ENCODE results near the gene TAF1D. TPM values are rescaled to one million over a fixed set of nuclear protein-coding genes. Genes with fewer than 3 reads are reported as not detected.

TAF1D gene
- total RNA-seq, 1 experiment from 2014 or later, result 158 TPM

DNA sequence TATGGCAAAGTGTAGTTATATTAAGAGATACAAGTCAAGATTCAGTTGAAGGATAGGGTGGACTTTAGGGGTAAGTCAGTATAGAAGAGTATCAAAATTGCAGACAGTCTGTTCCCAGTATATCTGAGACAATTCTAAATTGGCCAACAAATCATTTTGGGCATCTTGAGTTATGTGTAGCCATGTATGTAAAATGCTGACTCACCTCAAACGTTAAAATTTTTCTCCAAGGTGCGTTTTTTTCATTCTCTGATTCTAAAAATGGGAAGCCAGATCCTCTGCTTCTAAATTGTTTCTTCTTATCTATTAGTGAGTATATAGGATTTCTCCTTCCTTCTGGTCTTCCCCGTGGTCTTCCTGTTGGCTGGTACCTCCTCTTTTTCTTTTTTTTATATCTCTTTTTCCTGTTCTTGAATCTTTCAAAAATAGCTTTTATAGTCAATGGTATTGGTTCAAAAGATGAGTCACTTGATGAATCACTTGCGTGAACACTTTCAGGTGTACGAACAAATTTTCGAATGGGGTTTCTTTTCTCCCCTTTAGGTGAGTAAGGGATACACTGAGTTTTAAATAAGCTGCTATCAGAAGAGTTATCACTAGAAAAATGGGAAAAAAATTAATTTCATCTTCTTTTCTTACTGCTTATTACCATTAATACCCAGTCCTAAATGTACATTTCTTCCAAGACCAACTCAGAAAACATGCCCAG, 3.2 kb downstream of the TAF1D start:
- Histone ChIP-seq H3F3A (ENCODE audit: insufficient read depth, low read depth) (peaks cover 94% of the 10 kb centered on the region), H3K79me2 (ENCODE audit: low read depth) (peaks cover 93% of the 10 kb centered on the region), H3K4me1 (replicated peaks; ENCODE audit: insufficient read depth) (peaks cover 45% of the 10 kb centered on the region), H2AFZ (no peak overlapping the region), H4K20me1 (ENCODE audit: insufficient read depth) (peaks cover 69% of the 10 kb centered on the region), H3K9me2 (ENCODE audit: insufficient read depth) (no peaks in the 10 kb centered on the region), H3K9me3 (ENCODE audit: insufficient read depth, low read depth) (no peaks in the 10 kb centered on the region), H3K27me3 (ENCODE audit: insufficient read depth, low read depth) (no peaks in the 10 kb centered on the region), H3K36me3 (ENCODE audit: low read depth) (peaks cover 76% of the 10 kb centered on the region), H3K27ac (peak overlapping the region; percentile 99), H3K4me3 (peak overlapping the region; percentile 81), H3K4me2 (peak overlapping the region; percentile 98)
- intact Hi-C loops (cut with micrococcal nuclease; ENCODE audit: unreplicated experiment), result no loop called here
- ChIA-PET POLR2A (ENCODE audit: unreplicated experiment) (interaction anchor here (0.6 to 0.7 kb wide), 2 partner anchors 44 to 57 kb away, joined by 4 to 8 read pairs; no protein-coding TSS in a partner anchor), CTCF (interaction anchor here (0.6 kb wide), 1 partner anchor 1004 kb away, joined by 3 read pairs; no protein-coding TSS in a partner anchor)
- no TSS peak for BruUV-seq (replicated peaks)
- TF ChIP-seq, protein P1, sequence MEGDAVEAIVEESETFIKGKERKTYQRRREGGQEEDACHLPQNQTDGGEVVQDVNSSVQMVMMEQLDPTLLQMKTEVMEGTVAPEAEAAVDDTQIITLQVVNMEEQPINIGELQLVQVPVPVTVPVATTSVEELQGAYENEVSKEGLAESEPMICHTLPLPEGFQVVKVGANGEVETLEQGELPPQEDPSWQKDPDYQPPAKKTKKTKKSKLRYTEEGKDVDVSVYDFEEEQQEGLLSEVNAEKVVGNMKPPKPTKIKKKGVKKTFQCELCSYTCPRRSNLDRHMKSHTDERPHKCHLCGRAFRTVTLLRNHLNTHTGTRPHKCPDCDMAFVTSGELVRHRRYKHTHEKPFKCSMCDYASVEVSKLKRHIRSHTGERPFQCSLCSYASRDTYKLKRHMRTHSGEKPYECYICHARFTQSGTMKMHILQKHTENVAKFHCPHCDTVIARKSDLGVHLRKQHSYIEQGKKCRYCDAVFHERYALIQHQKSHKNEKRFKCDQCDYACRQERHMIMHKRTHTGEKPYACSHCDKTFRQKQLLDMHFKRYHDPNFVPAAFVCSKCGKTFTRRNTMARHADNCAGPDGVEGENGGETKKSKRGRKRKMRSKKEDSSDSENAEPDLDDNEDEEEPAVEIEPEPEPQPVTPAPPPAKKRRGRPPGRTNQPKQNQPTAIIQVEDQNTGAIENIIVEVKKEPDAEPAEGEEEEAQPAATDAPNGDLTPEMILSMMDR (conservative IDR thresholded peaks at IDR 0.05), result no peak
- TF ChIP-seq EZH2 (IDR thresholded peaks at IDR 0.05; ENCODE audit: low read depth), result no peak
- peak in 1 of 2 experiments; percentile 80 for DNase-seq

DNA sequence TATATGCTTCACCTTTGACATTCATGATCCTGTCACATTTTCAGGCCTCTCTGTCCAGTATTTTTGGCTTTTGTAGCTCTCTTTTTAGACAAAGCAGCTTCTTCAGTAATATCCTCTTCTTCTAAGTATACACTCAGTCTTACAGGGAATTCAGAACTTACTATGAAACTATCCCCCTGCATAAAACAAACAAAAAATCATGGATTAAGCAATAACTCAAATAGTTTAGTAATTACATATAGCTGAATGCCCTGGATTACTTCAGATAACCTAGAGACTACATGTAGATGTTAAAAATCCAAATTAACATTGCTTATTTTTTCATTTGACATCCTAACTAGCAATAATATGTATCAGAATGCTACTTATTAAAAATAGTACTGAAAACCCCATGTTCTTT, 5.2 kb downstream of the TAF1D start:
- Histone ChIP-seq H3K9me3 (ENCODE audit: insufficient read depth, low read depth) (no peaks in the 10 kb centered on the region), H3K79me2 (ENCODE audit: low read depth) (peaks cover 92% of the 10 kb centered on the region), H3K4me1 (replicated peaks; ENCODE audit: insufficient read depth) (peaks cover 39% of the 10 kb centered on the region), H3K4me2 (peak overlapping the region; percentile 98), H3K27ac (peak overlapping the region; percentile 99), H3F3A (ENCODE audit: insufficient read depth, low read depth) (peaks cover 100% of the 10 kb centered on the region), H3K4me3 (peak overlapping the region; percentile 81; the same call in 1 of the 2 replicates), H3K36me3 (ENCODE audit: low read depth) (peaks cover 96% of the 10 kb centered on the region), H3K9me2 (ENCODE audit: insufficient read depth) (no peaks in the 10 kb centered on the region), H4K20me1 (ENCODE audit: insufficient read depth) (peaks cover 89% of the 10 kb centered on the region), H3K27me3 (ENCODE audit: insufficient read depth, low read depth) (no peaks in the 10 kb centered on the region), H2AFZ (no peak overlapping the region)
- ChIA-PET CTCF (no interaction called here), POLR2A (ENCODE audit: unreplicated experiment) (no interaction called here)
- no peak for TF ChIP-seq EZH2 (IDR thresholded peaks at IDR 0.05; ENCODE audit: low read depth)
- TF ChIP-seq, protein P1 (conservative IDR thresholded peaks at IDR 0.05), result no peak
- intact Hi-C loops (cut with micrococcal nuclease; ENCODE audit: unreplicated experiment), result no loop called here
- DNase-seq, result peak in 1 of 2 experiments; percentile 63
- no TSS peak for BruUV-seq (replicated peaks)

DNA sequence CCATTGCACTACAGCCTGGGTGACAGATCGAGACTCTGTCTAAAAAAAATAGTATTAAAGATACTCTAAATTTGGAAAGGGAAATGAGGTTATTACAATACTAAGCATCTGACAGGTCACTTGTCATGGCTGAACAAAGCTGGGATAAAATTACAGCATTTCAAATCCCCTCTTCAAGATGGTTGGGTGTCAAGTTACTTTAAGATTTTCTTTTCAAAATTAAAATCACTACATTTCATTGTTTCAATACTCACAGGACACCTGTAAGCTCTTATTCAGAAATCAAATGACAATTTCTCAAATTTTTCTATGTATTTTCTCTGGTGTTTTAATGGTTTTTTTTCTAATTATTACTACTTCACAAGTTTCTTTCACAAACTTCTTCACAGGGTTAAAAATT, 5.7 kb downstream of the TAF1D start:
- BruUV-seq (replicated peaks), result no TSS peak
- Histone ChIP-seq H3K9me3 (ENCODE audit: insufficient read depth, low read depth) (no peaks in the 10 kb centered on the region), H3K9me2 (ENCODE audit: insufficient read depth) (no peaks in the 10 kb centered on the region), H2AFZ (no peak overlapping the region), H4K20me1 (ENCODE audit: insufficient read depth) (peaks cover 94% of the 10 kb centered on the region), H3K79me2 (ENCODE audit: low read depth) (peaks cover 87% of the 10 kb centered on the region), H3K4me1 (replicated peaks; ENCODE audit: insufficient read depth) (peaks cover 39% of the 10 kb centered on the region), H3K4me2 (peak overlapping the region; percentile 98), H3K27ac (peak overlapping the region; percentile 99), H3F3A (ENCODE audit: insufficient read depth, low read depth) (peaks cover 100% of the 10 kb centered on the region), H3K36me3 (ENCODE audit: low read depth) (peaks cover 100% of the 10 kb centered on the region), H3K4me3 (peak overlapping the region; percentile 81; the same call in 1 of the 2 replicates), H3K27me3 (ENCODE audit: insufficient read depth, low read depth) (no peaks in the 10 kb centered on the region)
- POLR2A ChIA-PET (ENCODE audit: unreplicated experiment), result no interaction called here
- TF ChIP-seq, protein P1 (conservative IDR thresholded peaks at IDR 0.05), result no peak
- no peak for TF ChIP-seq EZH2 (IDR thresholded peaks at IDR 0.05; ENCODE audit: low read depth)
- CTCF ChIA-PET, result no interaction called here
- intact Hi-C loops (cut with micrococcal nuclease; ENCODE audit: unreplicated experiment), result no loop called here
- DNase-seq, result no peak

Measured in PC-9 (cell line).